GM10847 (cell line): ENCODE results near the gene MAT2A.

Experiments used
- POLR2A ChIP-seq: IDR thresholded peaks from 2 replicates; pipeline ENCODE4 v1.6.1; 2011; ENCODE audit not compliant: insufficient read length; ENCODE audit errors: extremely low read depth

Gene MAT2A

DNA sequence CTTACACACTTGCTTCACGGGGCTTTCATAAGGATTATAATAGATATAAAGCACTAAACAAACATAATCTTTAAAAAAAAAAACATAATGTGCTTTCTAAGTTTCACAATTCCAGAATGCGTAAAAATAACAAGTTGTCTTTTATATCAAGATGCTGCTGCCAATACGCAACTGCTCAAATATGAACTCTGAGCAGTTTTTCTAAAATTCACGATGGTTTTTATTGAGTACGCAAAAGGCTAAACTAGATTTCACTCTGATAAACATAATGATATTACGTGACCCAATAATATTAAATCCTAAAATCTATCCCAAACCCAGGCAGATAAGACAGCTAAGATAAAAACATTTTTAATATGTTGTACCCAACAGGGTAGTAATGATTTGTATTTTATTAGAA lies 24.6 kb upstream of the MAT2A start:
- TF ChIP-seq POLR2A, result no peak

- no peak for TF ChIP-seq POLR2A
Observed at GRCh38 chr2:85516653-85517389, 22.1 kb upstream of the MAT2A start.

- TF ChIP-seq POLR2A, result no peak
Observed at GRCh38 chr2:85522090-85522647, 16.8 kb upstream of the MAT2A start.

GRCh38 chr2:85523062-85523902 lies 15.7 kb upstream of the MAT2A start:
- TF ChIP-seq POLR2A, result no peak

DNA sequence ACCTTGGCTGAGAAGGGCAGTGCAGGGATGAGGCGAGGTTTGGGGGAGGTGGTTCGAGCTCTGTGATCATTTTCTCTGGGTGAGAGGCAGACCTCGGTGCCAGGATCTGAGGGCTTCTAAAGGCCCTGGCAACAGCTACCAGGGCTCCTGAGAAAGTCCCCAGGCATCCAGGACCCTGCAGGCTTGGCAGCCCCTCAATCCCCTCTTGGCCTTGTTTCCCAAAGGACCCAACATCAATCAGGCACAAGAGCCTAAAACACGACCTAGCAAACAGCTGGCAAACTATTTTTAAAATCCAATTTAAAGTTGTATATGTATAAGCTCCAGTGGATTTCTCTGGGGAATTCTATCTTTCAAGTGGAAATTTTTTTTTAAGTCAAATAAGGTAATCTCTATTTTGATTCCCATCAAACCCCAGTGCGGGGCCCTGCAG lies 15.0 kb upstream of the MAT2A start:
- TF ChIP-seq POLR2A, result no peak

DNA sequence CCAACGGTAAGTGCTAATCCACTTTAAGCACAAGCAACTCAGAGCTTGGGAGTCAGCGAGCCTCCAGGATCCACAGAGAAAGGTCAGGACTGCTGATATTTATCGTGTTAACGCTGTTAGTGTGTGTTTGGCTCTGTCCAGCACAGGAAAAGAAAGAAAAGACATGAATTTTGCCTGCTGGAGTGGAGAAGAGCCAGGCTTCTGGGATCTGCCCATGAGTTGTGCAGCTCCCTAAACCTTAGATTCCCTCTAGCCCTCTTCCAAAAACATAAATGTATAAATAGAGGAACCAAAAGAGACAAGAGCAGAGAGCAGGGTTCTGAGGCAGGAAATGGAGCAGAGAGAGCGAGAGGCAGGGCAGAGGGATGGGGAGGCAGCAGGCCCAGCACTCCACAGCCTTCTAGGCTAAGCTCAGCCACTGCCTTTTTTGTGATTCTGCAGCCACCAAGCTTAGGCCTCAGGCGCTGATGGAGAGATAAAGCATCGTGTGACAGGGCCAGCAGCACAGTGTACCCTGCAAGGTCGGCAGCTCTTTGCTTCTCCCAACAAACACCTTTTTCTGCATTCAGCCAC lies 14.5 kb upstream of the MAT2A start:
- TF ChIP-seq POLR2A, result no peak

DNA sequence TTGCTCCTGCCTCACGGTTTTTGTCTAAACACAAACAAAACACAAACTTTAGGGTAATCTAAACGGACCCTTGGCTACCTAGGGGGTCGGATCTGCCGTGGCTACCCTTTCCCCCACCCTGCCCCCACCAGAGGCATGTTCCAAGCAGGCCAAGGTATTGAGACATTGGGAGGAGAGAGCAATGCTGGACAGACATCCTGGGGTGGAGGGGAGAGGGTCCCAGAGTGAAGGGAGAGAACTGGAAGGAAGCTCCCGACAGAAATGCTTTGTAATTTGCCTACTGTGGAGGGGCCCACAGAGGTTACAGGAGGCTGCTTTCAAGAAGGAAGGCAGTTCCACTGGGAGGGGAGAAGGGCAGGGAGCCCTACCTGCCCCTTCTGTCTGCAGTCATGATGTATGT lies 13.9 kb upstream of the MAT2A start:
- TF ChIP-seq POLR2A, result no peak

- TF ChIP-seq POLR2A, result no peak
Observed at GRCh38 chr2:85525567-85525966, 13.4 kb upstream of the MAT2A start.

DNA sequence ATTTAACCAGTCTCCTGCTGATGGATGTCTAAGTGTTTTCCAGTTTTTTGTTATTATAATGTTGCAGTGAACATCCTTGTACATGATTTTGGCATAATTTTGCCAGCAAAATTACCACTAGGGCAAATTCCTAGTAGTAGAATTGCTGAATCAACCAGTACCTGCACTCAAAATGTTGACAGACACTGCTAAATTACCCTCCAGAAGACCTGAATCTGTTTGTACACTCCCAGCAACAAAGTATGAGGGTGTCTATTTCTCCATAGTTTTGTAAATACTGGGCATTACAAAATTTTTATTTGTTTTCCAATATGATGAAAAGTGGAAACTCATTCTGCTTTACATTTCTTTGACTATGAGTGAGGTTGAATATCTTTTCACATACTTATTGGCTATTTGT lies 11.2 kb upstream of the MAT2A start:
- TF ChIP-seq POLR2A, result no peak

DNA sequence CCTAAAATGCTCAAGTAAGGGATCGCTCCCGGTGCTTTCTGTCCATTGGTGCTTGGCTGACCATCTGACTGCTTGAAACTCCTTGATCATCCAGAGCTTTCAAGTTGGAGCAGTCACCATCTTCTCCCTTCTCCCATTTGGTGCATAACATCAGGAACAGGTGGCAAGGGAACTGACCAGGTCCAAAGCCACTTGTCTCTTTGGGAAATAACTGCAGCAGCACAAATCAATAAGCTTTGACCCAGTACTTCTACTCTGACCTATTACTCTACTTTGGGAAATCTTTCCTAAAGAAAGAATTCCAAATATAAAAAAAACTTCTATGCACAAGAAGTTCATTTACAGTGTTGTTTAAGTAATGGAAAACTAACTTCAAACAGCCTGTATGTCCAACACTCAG lies 10.6 kb upstream of the MAT2A start:
- TF ChIP-seq POLR2A, result no peak

DNA sequence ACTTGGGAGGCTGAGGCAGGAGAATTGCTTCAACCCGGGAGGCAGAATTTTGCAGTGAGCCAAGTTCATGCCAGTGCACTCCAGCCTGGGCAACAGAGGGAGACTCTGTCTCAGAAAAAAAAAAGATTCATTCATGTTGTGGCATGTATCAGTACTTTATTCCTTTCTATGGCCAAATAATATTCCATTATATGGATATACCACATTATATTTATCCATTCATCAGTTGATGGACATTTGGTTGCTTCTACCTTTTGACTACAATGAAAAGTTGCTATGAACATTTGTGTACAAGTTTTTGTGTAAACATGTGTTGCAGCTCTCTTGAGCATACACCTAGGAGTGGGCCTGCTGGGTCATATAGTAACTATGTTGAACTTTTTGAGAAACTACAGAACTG lies 9.2 kb upstream of the MAT2A start:
- TF ChIP-seq POLR2A, result no peak

GRCh38 chr2:85531589-85531988 lies 7.4 kb upstream of the MAT2A start:
- no peak for TF ChIP-seq POLR2A

GRCh38 chr2:85534099-85534498 lies 4.9 kb upstream of the MAT2A start:
- TF ChIP-seq POLR2A, result no peak

DNA sequence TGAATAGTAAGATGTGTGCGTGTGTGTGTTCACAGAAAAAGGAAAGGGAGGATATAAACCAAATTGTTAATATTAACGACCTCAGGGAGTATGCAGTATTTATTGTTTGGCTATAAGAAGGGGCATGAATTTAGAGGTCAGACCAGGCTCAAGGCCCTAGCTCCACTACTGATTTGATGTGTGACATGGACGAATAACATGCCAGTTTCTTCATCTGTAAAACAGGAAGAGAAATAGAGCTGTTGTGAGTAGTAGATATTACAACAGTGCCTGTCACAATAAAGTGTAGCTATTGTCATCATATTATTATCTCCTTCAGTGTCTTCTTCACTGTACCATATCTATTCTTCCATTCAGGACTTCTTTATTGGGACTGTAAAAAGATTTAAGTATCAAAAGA lies 4.1 kb upstream of the MAT2A start:
- no peak for TF ChIP-seq POLR2A

DNA sequence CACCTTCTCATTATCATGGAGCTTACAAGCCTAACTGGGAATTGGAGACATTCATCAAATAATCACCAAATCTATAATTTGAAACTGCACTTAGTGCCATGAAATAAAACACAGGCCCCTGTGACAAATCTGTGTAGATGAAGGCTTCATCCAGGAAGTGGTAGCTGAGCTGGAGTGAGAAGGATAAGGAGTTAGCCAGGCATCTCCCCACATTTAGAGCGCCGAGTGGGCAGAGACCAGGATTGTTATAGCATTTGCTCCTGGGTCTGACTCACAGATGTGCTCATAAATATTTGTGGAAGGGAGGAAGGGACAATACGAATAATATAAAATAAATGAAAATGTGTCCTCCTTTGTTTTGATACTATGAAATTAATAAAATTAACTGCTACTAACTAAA lies 2.5 kb upstream of the MAT2A start:
- TF ChIP-seq POLR2A, result no peak

DNA sequence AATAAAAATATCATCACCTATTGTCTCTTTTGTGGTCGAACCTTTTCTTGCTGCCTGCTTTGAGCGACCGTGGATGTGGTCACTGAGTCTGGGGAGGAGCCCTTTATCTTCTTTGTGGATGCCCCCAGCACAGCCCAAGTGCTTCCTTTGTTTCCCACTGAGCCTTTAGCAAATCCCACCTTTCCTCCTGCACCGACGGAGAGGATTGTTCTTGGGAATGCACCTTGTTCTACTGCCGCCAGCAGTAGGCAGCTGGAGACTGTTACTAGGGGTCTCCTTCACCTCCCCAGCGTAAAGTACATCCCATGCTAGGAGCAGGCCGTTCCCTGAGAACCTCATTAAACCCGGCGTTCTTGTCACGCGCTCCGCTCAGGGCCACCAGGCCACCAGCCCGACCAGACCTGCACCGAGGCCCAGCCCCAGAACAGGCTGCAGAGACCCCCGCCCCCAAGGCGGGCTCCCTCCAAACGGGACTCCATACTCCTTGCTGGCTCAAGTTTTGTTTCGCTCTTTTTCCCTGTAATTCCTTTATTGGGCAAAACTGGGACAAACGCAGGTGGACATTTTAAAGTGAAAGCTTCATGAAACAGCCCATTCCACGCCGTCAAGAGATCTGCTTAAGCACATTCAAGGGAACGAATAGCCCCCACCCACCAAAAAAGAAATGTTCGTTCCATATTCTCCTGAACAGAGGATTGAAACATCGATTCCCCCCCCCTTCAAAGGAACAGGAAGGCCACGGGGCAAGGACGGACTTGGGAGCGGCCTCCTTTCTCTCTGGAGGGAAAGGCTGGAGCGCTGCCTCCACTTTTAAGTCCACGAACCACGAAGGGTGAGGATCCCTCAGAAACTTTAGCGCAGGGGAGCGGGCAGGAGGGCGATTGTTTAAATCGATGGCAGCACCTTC lies 1.1 kb upstream of the MAT2A start:
- TF ChIP-seq POLR2A, result no peak
